ENCODE data around the gene PAK2.
"Not testable (repeated sequence)": the region's sequence is repeated elsewhere in the genome, so short reads cannot be mapped to it uniquely, and the experiment has no call there.

Gene PAK2

DNA sequence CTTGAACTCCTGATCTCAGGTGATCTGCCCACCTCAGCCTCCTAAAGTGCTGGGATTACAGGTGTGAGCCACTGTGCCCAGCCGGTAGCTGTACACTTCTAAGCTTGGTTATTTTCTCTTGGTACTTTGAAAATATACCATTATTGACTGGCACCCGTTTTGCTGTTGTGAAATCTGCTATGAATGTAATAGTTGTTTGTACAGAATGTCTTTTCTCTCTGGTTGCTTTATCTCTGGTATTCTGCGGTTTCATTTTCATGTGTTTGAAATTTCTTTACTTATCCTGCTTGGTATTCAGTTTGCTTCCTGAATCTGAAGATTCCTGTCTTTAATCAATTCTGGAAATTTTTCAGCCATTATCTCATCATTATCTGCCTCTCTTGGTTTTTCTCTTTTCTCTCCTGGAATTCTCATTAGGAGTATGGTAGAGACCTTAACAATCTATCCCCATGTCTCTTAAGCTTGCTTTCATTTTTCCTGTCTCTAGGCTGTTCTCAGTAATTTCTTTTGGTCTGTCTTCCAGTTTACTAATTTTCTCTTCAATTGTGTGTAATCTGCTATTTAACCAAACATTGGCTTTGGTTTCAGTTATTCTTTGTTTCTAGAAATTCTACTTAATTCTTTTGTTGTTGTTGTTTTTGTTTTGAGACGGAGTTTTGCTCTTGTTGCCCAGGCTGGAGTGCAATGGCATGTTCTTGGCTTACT, 2.8 kb upstream of the PAK2 start:
- DNase-seq (ENCODE audit: low read depth) = no peak

DNA sequence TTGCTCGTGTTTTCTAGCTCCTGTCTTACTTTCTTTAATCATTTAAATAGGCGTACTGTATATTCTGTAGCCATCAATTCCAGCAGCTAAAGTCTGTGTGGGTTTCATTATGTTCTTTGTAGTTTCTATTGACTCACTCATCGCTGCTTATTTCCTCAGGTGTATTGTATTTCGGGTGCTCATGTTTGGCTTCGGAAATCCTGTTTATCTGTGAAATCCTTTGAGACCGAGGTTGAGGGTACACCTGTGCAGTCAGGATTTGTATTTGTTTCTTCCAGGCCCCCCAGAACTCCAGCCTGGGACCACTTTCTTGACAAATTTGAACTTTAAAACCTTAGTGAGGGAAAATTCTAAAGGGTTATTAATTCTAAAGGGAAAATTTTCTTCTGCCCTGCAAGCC, 2.0 kb upstream of the PAK2 start:
- no peak for DNase-seq (ENCODE audit: low read depth)

DNA sequence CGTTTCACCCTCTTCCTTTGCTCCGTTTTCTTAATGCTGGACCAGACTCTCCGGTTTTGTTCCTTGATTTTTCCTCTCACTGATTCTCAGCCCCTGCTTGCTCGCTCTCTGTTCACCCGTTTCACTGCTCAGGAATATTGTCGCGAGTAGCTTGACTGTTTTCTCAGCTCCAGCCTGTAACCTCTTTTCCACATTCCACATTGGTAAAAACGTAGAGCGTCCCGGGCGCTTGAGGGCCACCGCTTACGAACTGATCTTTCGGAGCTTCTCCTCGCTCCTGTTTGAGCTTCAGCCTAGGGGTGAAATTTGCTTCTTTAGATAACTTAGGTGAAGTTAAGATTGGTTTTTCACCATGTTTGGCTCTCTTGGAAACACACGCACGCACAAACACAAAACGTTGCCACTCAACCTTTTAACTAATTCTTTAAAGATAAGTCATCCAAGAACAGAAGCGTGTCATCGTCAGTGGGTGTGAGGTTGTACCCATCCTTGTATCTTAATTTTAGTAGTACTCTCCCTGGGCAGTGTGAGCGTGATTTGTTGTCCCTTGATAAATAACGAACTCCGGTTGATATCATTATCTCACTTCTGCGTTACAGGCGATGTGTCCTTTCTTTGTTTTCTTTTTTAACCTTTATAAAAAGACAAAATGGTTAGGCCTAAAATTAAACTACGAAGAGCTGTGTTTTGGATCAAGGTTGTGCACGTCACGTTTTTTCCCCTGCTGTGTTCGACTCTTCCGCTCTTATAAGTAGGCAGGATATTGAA, 1.0 kb downstream of the PAK2 start:
- peak; percentile 15 for DNase-seq (ENCODE audit: low read depth)

DNA sequence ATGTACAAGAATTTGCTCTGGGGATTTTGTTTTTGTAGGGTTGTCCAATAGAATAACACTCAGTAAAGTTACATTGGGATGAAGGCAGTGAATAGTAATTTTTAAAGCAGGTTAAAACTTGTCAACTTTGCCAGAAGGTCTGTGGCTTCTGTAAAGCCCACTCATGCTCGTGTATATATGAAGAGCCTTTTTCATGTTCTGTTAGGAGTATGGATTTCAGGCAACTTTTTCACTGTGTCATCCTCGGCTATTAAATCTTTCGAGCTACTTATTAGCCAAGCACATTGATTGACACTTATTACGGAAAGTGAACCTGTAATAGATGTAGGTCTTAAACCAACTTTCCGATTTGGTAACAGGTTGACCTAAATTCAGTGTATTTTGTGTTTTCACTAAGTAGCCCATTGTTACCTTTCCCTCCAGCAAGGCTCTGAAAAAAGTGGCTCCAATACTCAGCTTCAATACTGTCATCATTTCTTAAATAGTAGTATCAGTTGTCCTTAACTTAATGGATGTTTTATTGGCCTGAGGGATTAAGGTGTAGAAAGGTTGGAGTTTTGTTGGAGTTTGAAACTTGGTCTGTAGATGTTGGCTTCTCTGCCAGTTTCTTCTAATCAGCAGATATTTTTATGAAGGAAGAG, 1.7 kb downstream of the PAK2 start:
- DNase-seq (ENCODE audit: low read depth) = no peak

DNA sequence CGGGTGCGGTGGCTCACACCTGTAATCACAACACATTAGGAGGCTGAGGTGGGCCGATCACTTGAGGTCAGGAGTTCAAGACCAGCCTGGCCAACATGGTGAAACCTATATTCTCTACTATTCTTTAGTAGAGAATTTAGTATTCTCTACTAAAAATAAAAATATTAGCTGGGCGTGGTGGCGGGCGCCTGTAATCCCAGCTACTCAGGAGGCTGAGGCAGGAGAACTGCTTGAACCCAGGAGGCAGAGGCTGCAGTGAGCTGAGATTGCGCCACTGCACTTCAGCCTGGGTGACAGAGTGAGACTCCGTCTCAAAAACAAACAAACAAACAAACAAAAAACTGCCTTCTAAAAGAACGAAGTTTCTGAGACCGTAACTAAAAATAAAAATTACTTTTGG, 3.9 kb downstream of the PAK2 start:
- not testable (repeated sequence) for DNase-seq (ENCODE audit: low read depth)

DNA sequence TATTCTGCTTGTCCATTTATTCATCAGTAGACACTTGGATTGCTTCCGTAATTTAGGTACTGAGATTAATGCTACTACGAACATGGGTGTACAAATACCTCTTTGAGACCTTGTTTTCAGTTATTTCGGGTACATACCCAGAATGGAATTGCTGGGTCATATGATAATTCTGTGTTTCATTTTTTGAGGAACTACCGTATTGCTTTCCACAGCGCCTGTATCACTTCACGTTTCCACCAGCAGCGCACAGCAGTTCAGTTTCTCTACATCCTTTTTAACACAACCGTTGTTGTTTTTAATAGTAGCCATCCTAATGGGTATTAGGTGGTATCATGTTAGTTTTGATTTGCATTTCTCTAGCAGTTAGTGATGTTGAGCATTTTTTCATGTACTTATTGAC, 9.5 kb downstream of the PAK2 start:
- DNase-seq (ENCODE audit: low read depth) = no peak

DNA sequence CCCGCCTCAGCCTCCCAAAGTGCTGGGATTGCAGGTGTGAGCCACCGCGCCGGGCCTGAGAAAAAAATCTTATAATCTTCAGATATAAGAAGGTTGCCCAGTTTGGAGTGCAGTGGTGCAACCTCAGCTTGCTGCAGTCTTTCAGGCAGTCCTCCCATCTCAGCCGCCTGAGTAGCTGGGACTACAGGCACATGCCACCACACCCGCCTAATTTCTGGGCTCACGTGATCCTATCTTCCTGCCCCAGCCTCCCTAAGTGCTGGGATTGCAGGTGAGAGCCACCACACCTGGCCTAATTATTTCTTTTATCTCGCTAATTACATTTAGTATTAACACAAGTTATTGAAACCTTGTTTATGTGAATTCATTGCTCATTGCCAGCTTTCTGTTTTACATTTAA, 13.5 kb downstream of the PAK2 start:
- no peak for DNase-seq (ENCODE audit: low read depth)

DNA sequence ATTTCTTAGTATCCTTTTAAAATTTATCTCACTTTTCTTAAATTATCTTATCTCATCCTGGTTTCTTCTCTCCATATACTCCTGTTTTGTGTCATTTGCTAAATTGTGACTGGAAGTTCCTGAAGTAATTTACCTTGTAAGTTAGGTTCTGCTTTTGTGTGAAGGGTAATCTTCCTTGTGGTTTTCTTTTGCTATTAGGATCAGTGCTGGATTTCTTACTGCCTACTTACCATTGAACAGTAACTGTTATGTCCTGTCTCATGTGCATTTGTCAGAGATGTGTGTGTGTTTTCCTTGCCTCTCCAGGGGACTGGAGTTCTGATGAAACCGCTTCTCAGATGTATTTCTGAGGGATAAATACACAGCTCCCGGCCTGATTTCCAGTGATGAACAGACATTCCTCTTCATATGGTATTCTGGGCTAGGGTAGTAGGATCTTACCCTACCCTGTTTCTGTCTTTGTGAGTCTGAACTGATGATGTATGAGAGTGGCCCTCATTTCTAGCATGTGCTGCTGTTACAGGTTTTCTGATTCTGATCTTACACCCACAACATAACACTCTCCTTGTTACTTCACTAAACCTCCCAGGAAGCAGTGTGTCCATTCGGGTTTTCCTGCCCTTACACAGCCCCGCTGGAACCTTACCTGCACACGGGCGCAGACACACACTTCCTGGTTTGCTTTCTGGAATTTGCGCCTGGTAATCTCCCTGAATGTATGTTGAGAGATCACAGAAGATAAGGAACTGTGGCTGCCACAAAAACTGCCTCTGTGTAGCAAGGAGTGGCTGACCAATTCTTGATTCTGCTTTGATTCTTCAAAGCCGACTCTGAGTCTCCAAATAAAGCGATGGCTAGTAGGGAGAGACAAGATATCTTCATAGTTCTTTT, 14.7 kb downstream of the PAK2 start:
- no peak for DNase-seq (ENCODE audit: low read depth)

DNA sequence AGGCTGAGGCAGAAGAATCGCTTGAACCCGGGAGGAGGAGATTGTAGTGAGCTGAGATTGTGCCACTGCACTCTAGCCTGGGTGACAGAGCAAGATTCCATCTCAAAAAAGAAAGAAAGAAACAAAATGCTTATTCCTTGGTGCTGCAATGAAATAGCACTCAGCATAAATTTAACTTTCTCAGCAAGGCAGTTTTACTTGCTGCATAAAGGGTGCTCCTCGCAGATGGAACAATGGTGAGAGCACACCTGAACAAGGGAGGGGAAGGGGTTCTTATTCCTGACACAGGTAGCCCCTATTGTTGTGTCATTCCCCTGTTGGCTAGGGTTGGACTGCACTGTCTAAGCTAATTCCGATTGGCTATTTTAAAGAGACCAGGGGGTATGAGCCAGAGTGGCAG, 17.1 kb downstream of the PAK2 start:
- DNase-seq (ENCODE audit: low read depth) = no peak

DNA sequence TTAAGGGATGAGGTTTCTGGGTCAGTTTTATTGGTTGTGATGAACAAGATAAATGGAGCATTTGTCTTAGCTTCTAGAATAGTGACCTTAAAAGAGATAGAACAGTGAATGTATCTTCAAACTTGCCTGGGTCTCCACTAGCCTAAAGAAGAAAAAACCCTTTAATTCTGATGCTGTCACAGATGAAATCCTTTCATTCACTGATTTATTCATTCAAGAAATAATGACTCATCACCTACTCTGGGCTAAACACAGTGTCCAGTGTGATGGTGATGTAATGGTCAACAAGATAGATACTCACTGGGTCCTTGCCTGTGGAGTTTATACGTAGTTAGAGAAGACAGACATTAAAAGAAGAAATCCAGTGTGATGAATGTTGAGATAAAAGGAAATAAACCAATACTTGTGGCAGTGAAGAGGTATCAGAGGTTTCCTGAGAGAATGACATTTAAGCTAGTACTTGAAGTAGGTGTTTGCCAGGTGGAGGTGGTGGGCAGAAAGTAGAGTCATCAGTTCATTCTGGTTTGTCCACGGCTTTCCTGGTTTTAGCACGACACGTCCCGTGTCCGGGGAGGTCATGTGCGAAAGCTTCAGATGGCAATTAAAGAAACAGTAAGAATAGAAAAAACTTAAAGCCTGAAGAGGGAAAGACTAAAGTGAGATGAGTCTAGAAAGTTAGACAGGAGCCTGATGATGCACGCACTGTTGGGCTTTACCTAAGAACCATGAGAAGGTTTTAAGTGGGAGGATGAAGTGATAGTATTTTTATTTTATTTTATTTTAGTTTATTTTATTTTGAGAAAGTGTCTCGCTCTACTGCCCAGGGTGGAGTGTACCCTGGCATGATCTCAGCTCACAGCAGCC, 18.5 kb downstream of the PAK2 start:
- no peak for DNase-seq (ENCODE audit: low read depth)

DNA sequence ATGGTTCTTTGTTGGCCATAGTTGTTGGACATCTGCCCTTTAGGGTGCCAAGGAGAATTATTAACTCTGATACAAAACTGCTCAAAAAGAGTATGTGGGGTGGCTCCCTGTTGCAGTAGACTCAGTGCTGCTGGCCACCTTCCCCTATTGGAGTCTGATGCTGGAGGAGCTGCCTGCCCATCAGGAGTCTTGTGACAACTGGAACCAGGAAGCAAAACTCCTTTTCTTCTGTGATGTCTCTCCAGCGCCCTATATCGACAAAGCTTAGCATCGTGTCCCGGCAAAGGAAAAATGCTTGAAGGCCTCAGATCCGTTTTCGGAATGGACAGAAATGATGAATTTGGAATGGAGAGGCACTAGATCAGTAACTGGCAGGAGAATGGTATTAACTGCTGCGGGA, 23.5 kb downstream of the PAK2 start:
- no peak for DNase-seq (ENCODE audit: low read depth)

DNA sequence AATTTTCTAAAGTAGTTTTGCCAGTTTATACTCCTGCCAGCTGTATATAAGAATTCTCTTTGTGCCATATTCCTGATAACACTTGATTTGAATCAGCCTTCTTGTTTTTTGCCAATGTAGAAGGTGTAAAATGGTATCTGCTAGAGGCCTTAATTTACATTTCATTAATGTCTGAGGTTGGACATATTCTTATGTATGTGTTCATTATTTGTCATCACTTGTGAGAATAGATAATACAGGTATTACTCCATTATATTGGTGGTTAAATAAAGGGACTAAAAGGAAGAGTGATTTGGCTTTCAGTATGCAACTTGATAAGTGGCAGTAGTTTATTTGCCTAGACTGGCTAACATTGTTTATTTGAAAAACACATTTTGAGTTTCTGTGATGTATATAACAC, 25.8 kb downstream of the PAK2 start:
- DNase-seq (ENCODE audit: low read depth) = no peak

DNA sequence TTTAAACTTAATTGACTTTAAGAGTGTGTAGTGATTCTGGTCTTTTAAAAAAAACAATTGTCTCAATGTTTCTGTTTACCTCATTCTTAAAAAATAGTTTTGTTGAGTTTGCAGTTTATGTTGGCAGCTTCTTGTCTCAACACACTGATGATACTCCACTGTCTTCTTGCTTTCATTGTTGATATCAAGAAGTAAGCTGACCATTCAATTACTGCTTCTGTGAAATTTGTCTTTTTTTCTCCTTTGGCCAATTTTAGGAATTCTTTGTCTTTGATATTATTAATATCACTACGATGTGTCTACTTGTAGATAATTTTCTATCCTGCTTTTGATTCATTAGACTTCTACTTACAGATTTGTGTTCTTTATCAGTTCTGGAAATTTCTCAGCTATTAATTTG, 31.4 kb downstream of the PAK2 start:
- DNase-seq (ENCODE audit: low read depth) = no peak

DNA sequence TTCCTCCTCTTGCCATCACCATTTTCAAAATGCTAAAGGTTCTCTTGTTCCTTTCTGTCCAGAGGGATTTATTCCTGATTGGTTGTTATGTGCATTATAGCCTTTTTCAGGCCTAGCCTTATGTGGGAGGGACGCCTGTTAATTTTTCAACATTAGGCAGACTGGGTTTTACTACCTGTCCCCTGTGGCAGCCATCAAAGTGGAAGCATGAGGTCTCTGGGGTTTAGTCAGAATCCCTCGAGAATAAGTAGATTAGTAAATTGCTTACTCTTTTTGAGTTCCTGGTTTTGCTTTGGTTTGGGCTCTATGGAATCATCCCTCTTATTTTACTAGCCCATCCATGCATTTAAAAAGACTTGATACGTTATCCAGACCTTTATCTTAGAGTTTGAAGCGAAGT, 32.4 kb downstream of the PAK2 start:
- DNase-seq (ENCODE audit: low read depth) = no peak

DNA sequence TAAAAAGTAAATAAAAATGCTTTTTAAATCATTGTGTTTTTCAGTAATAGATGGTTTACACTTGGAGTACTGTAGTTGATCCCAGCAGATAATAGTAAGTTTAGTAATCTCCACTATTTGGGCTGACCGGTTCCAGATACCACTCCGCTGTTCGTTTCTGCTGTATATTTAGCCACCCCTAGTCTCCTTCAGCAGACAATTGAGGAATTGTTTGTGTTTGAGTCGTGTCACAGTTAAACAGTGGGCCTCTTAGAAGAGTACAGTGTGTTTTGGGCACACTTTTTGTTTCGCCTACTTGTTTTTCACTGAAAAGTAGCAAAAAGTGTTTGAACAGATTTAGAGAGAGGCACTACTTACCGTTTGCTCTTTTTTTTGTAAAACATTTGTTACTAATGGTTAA, 33.2 kb downstream of the PAK2 start:
- no peak for DNase-seq (ENCODE audit: low read depth)

DNA sequence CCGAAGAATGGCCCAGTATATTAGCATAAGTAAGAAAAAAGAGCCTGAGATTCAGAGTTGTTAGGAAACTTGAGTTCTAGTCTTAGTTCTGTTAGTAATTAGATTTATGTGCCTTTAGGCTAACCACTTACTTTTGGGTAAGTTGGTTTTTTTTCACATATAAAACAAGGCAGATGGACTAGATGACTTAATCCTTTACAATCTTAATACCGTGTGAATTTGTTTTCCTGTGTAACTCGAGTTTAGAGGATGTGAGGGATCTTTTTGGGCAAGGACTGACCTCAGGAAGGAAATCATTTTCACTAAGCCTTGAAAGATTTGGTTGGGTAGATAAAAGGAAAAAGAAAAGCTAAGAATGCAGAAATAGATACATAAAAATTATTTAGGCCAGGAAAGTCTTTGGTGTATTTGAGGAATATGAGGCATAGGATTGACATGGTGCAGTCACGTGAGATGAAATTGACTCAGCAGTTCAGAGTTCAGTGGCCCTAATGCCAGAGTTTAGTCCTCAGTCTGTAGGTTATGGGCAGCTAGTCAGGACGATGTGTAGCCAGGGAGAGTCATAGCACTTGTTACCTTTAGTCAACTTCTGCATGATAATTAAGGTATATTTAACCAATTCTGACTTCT, 34.6 kb downstream of the PAK2 start:
- DNase-seq (ENCODE audit: low read depth) = no peak

DNA sequence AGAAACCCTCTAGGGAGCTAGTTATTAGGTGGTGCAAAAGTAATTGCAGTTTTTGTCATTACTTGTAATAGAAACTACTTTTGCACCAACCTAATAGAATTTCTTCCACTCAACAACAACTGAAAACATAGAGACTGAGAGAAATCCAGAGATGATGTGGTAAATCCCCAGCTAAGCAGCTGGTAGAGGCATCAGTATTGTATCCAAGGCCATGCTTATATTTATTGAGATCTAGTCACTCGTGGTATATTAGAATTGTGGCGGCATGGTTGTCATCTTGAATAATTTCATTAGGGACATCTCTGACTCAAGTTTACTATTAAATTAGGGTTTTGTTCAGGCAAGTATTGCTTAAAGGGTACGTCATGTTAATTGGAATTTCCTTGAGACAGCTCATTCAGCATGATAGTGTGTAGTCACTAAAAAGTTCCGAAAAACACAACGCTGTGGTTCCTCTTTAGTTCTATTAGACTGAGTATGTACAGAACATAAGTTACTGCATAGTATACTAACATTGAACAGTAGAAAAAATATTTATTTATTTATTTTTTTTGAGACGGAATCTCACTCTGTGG, 35.3 kb downstream of the PAK2 start:
- no peak for DNase-seq (ENCODE audit: low read depth)

DNA sequence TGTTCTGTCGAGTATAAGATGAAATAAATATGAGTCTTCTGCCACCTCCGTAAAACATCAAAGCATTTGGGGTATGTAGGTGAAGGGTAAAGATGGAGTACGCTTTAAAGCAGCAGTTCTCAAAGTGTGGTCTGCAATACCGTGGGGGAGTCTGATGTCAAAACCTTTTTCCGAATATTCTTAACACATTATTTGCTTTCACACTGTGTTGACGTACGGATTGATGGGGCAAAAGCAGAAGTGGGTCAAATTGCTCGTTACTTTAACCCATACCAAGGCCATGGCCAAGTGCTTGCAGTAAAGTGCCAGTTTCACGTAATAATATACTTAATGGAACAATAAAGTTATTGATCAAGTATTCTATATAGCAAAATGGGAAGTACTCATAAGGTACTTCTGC, 36.3 kb downstream of the PAK2 start:
- no peak for DNase-seq (ENCODE audit: low read depth)

DNA sequence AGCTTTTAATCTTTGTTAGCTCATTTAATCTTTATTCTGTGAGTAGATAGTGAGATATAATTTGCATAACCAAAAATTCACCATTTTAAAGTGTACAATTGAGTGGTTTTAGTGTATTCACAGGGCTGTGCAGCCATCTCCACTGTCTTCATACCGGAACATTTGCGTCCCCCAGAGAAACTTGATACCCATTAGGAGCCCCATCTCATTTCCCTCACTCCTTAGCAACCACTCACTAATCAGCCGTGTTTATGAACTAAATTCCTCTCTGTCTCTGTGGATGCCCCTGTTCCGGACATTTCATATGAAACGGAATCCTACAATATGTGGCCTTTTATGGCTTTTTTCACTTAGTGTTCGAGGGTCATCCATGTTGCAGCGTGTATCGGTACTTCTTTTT, 38.2 kb downstream of the PAK2 start:
- DNase-seq (ENCODE audit: low read depth) = no peak

DNA sequence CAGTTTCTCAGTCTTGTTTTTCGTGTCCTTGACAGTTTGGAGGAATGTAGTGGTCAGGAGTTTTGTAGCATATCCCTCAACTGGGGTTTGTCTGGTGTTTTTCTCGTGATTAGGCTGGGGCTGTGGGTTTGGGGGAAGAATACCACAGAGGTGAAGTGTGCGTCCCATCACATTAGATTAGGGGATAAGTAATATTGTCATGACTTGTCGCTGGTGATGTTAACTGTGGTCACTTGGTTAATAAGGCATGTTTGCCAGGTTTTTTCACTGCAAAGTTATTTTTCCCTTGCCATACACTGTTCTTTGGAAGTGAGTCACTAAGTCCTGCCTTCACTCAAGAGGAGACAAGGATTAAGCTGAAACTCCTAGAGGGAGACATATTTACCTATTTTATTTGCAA, 39.1 kb downstream of the PAK2 start:
- no peak for DNase-seq (ENCODE audit: low read depth)

DNA sequence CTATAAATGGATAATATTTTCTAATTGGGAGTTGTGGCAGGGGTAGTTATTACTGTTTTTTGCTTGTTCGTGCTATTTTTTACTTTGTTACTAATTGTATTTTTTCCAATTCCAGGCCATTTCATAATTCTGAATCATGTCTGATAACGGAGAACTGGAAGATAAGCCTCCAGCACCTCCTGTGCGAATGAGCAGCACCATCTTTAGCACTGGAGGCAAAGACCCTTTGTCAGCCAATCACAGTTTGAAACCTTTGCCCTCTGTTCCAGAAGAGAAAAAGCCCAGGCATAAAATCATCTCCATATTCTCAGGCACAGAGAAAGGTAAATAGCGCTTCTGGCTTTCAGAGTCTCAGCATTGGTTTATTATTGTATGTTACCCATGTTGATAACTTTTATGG, 42.9 kb downstream of the PAK2 start:
- DNase-seq (ENCODE audit: low read depth) = no peak

Measured in activated T-helper 9 cell treated with anti-CD3 and anti-CD28 coated beads, Interleukin-2, amount 50 U/mL, for 16 hours (primary cell).